ENCODE measurements around the gene LSP1.

Gene LSP1

GRCh38 chr11:1878137-1879031 lies 25.5 kb downstream of the LSP1 start:
- Histone ChIP-seq H3K18ac (ENCODE audit: low read length) (peak overlapping the region; percentile 34), H3K27ac (ENCODE audit: low read depth, low read length) (no peak overlapping the region), H4K8ac (ENCODE audit: low read depth, low read length) (peak overlapping the region; percentile 34), H4K91ac (ENCODE audit: low read depth, low read length) (peak overlapping the region; percentile 81), H2AK5ac (ENCODE audit: low read length) (peak overlapping the region; percentile 49), H3K9me3 (ENCODE audit: insufficient read depth, low read depth, low read length) (no peaks in the 10 kb centered on the region), H3K23ac (ENCODE audit: low read length) (no peak overlapping the region), H2BK12ac (ENCODE audit: low read length) (peak overlapping the region; percentile 72), H3K4me1 (ENCODE audit: control insufficient read depth in 1 of 2, insufficient read depth in 2 of 2, low read length in 2 of 2) (peaks cover 20 to 21% of the 10 kb centered on the region in 2 experiments), H3K4me3 (ENCODE audit: low read depth, low read length) (no peak overlapping the region), H3K79me1 (ENCODE audit: low read length) (peaks cover 34% of the 10 kb centered on the region), H3K14ac (ENCODE audit: low read length) (peak overlapping the region; percentile 36), H2BK5ac (ENCODE audit: low read depth, low read length, poor library complexity) (peak overlapping the region; percentile 15), H3K27me3 (ENCODE audit: insufficient read depth, low read length) (no peaks in the 10 kb centered on the region), H3K79me2 (ENCODE audit: control insufficient read depth, insufficient read depth, low read length, poor library complexity) (peaks cover 3% of the 10 kb centered on the region), H2BK120ac (ENCODE audit: insufficient read depth, low read length, poor library complexity) (peak overlapping the region; percentile 9), H3K4ac (ENCODE audit: low read depth, low read length) (peak overlapping the region; percentile 18), H2AFZ (ENCODE audit: insufficient read depth, low read length, poor library complexity) (peak overlapping the region; percentile 3), H3K4me2 (ENCODE audit: low read length) (no peak overlapping the region), H3K9ac (ENCODE audit: low read length) (no peak overlapping the region), H3K36me3 (ENCODE audit: control insufficient read depth in 1 of 2, insufficient read depth in 2 of 2, low read length in 2 of 2) (no peaks in the 10 kb centered on the region), H4K12ac (ENCODE audit: low read depth, low read length) (no peak overlapping the region)
- WGBS (ENCODE audit: extremely low coverage, insufficient coverage, insufficient read length) = no CpG with 5 or more reads among the region's 30 CpGs
- no peak for DNase-seq

DNA sequence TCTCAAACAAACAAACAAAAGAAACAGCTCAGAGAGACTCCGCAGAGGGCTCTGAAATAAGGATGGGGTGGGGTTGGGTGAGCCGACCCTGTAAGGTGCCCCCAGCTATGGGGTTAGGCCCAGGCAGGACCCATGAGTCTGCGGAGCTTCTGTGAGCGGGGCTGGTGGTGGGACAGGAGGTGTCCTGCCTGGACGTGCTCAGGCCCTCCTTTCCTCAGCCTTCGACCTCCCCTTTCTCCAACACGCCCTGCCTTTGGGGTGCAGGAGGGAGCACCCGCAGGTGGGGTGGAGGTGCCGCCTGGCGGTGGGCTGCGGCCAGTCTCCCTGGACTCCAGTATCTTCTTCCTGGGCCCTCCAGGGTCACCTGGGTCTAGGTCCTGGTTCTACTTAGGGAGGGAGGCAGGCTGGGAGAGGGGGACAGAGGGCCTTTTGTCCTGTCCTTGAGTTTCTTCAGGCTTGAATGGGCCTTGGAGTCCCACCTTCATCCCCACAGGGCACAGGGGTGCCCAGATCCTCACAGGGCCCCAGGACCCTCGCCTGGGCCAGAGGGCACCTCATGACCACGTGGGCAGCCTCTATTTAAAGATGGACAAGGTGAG lies 26.6 kb downstream of the LSP1 start:
- Histone ChIP-seq H3K23ac (ENCODE audit: low read length) (no peak overlapping the region), H2BK120ac (ENCODE audit: insufficient read depth, low read length, poor library complexity) (peak overlapping the region; percentile 77), H3K4me1 (ENCODE audit: control insufficient read depth in 1 of 2, insufficient read depth in 2 of 2, low read length in 2 of 2) (peaks cover 20 to 21% of the 10 kb centered on the region in 2 experiments), H3K27me3 (ENCODE audit: insufficient read depth, low read length) (no peaks in the 10 kb centered on the region), H3K4me2 (ENCODE audit: low read length) (no peak overlapping the region), H3K4me3 (ENCODE audit: low read depth, low read length) (no peak overlapping the region), H4K12ac (ENCODE audit: low read depth, low read length) (no peak overlapping the region), H3K9me3 (ENCODE audit: insufficient read depth, low read depth, low read length) (no peaks in the 10 kb centered on the region), H4K8ac (ENCODE audit: low read depth, low read length) (peak overlapping the region; percentile 28), H3K36me3 (ENCODE audit: control insufficient read depth in 1 of 2, insufficient read depth in 2 of 2, low read length in 2 of 2) (no peaks in the 10 kb centered on the region), H3K18ac (ENCODE audit: low read length) (peak overlapping the region; percentile 34), H4K91ac (ENCODE audit: low read depth, low read length) (peak overlapping the region; percentile 93), H3K14ac (ENCODE audit: low read length) (peak overlapping the region; percentile 52), H2AFZ (ENCODE audit: insufficient read depth, low read length, poor library complexity) (peak overlapping the region; percentile 11), H2BK12ac (ENCODE audit: low read length) (peak overlapping the region; percentile 55), H2BK5ac (ENCODE audit: low read depth, low read length, poor library complexity) (peak overlapping the region; percentile 29), H3K4ac (ENCODE audit: low read depth, low read length) (peak overlapping the region; percentile 16), H2AK5ac (ENCODE audit: low read length) (peak overlapping the region; percentile 65), H3K27ac (ENCODE audit: low read depth, low read length) (no peak overlapping the region), H3K79me2 (ENCODE audit: control insufficient read depth, insufficient read depth, low read length, poor library complexity) (peaks cover 3% of the 10 kb centered on the region), H3K79me1 (ENCODE audit: low read length) (peaks cover 34% of the 10 kb centered on the region), H3K9ac (ENCODE audit: low read length) (no peak overlapping the region)
- no peak for DNase-seq
- no CpG with 5 or more reads among the region's 13 CpGs for WGBS (ENCODE audit: extremely low coverage, insufficient coverage, insufficient read length)

GRCh38 chr11:1879941-1880720 lies 27.2 kb downstream of the LSP1 start:
- H3K4me3 ChIP-seq (ENCODE audit: low read depth, low read length) = no peak overlapping the region
- no peak overlapping the region for H3K4me2 ChIP-seq (ENCODE audit: low read length)
- peaks cover 3% of the 10 kb centered on the region for H3K79me2 ChIP-seq (ENCODE audit: control insufficient read depth, insufficient read depth, low read length, poor library complexity)
- no peaks in the 10 kb centered on the region for H3K36me3 ChIP-seq (ENCODE audit: control insufficient read depth in 1 of 2, insufficient read depth in 2 of 2, low read length in 2 of 2)
- H3K27ac ChIP-seq (ENCODE audit: low read depth, low read length) = no peak overlapping the region
- peak overlapping the region; percentile 59 for H4K8ac ChIP-seq (ENCODE audit: low read depth, low read length)
- peak overlapping the region; percentile 55 for H2BK12ac ChIP-seq (ENCODE audit: low read length)
- H3K18ac ChIP-seq (ENCODE audit: low read length) = no peak overlapping the region
- H3K9ac ChIP-seq (ENCODE audit: low read length) = no peak overlapping the region
- WGBS (ENCODE audit: extremely low coverage, insufficient coverage, insufficient read length) = no CpG with 5 or more reads among the region's 32 CpGs
- peaks cover 34% of the 10 kb centered on the region for H3K79me1 ChIP-seq (ENCODE audit: low read length)
- peak overlapping the region; percentile 41 for H3K14ac ChIP-seq (ENCODE audit: low read length)
- H3K23ac ChIP-seq (ENCODE audit: low read length) = no peak overlapping the region
- no peak overlapping the region for H4K12ac ChIP-seq (ENCODE audit: low read depth, low read length)
- H2AK5ac ChIP-seq (ENCODE audit: low read length) = peak overlapping the region; percentile 65
- H2BK5ac ChIP-seq (ENCODE audit: low read depth, low read length, poor library complexity) = peak overlapping the region; percentile 34
- H2BK120ac ChIP-seq (ENCODE audit: insufficient read depth, low read length, poor library complexity) = peak overlapping the region; percentile 54
- peak overlapping the region; percentile 18 for H3K4ac ChIP-seq (ENCODE audit: low read depth, low read length)
- peak overlapping the region; percentile 19 for H2AFZ ChIP-seq (ENCODE audit: insufficient read depth, low read length, poor library complexity)
- H3K4me1 ChIP-seq (ENCODE audit: control insufficient read depth in 1 of 2, insufficient read depth in 2 of 2, low read length in 2 of 2) = peaks cover 20 to 21% of the 10 kb centered on the region in 2 experiments
- H3K9me3 ChIP-seq (ENCODE audit: insufficient read depth, low read depth, low read length) = no peaks in the 10 kb centered on the region
- DNase-seq = no peak
- H3K27me3 ChIP-seq (ENCODE audit: insufficient read depth, low read length) = no peaks in the 10 kb centered on the region
- peak overlapping the region; percentile 93 for H4K91ac ChIP-seq (ENCODE audit: low read depth, low read length)

- peak overlapping the region; percentile 12 for H3K18ac ChIP-seq (ENCODE audit: low read length)
- H3K27me3 ChIP-seq (ENCODE audit: insufficient read depth, low read length) = no peaks in the 10 kb centered on the region
- H4K91ac ChIP-seq (ENCODE audit: low read depth, low read length) = peak overlapping the region; percentile 93
- H2AFZ ChIP-seq (ENCODE audit: insufficient read depth, low read length, poor library complexity) = no peak overlapping the region
- H2AK5ac ChIP-seq (ENCODE audit: low read length) = peak overlapping the region; percentile 6
- H3K14ac ChIP-seq (ENCODE audit: low read length) = peak overlapping the region; percentile 26
- no peaks in the 10 kb centered on the region for H3K9me3 ChIP-seq (ENCODE audit: insufficient read depth, low read depth, low read length)
- H3K79me2 ChIP-seq (ENCODE audit: control insufficient read depth, insufficient read depth, low read length, poor library complexity) = peaks cover 3% of the 10 kb centered on the region
- peak overlapping the region; percentile 18 for H2BK5ac ChIP-seq (ENCODE audit: low read depth, low read length, poor library complexity)
- peak overlapping the region; percentile 59 for H4K8ac ChIP-seq (ENCODE audit: low read depth, low read length)
- H3K27ac ChIP-seq (ENCODE audit: low read depth, low read length) = no peak overlapping the region
- WGBS (ENCODE audit: extremely low coverage, insufficient coverage, insufficient read length) = no CpG with 5 or more reads among the region's 9 CpGs
- peaks cover 20 to 21% of the 10 kb centered on the region in 2 experiments for H3K4me1 ChIP-seq (ENCODE audit: control insufficient read depth in 1 of 2, insufficient read depth in 2 of 2, low read length in 2 of 2)
- H2BK12ac ChIP-seq (ENCODE audit: low read length) = peak overlapping the region; percentile 26
- no peak overlapping the region for H4K12ac ChIP-seq (ENCODE audit: low read depth, low read length)
- no peaks in the 10 kb centered on the region for H3K36me3 ChIP-seq (ENCODE audit: control insufficient read depth in 1 of 2, insufficient read depth in 2 of 2, low read length in 2 of 2)
- no peak for DNase-seq
- H3K23ac ChIP-seq (ENCODE audit: low read length) = no peak overlapping the region
- H3K9ac ChIP-seq (ENCODE audit: low read length) = no peak overlapping the region
- H3K79me1 ChIP-seq (ENCODE audit: low read length) = peaks cover 34% of the 10 kb centered on the region
- no peak overlapping the region for H3K4me2 ChIP-seq (ENCODE audit: low read length)
- H3K4me3 ChIP-seq (ENCODE audit: low read depth, low read length) = no peak overlapping the region
- peak overlapping the region; percentile 18 for H2BK120ac ChIP-seq (ENCODE audit: insufficient read depth, low read length, poor library complexity)
- H3K4ac ChIP-seq (ENCODE audit: low read depth, low read length) = peak overlapping the region; percentile 18
These were observed 28.0 kb downstream of the LSP1 start for GRCh38 chr11:1880746-1881441.
